HG02610 (cell line): Measurements from ENCODE around the gene MAEA.

Source experiments
- ATAC-seq: cut with Tn5 transposase; IDR thresholded peaks from one replicate; pipeline ENCODE4 v1.9.1; 2021; ENCODE audit warnings: mild to moderate bottlenecking, moderate library complexity; ENCODE audit not compliant: unreplicated experiment

Gene MAEA

GRCh38 chr4:1249731-1250526 lies 39.8 kb upstream of the MAEA start:
- peak; percentile 17 for ATAC-seq

- no peak for ATAC-seq
Observed at GRCh38 chr4:1250527-1250812, 39.2 kb upstream of the MAEA start.

GRCh38 chr4:1250921-1251772 lies 38.5 kb upstream of the MAEA start:
- ATAC-seq = no peak

- no peak for ATAC-seq
Observed at GRCh38 chr4:1251773-1252066, 38.0 kb upstream of the MAEA start.

- ATAC-seq = no peak
Observed at GRCh38 chr4:1252928-1253492, 36.7 kb upstream of the MAEA start.

- ATAC-seq = no peak
Observed at GRCh38 chr4:1253831-1254230, 35.9 kb upstream of the MAEA start.

- ATAC-seq = no peak
Observed at GRCh38 chr4:1255151-1255550, 34.5 kb upstream of the MAEA start.

GRCh38 chr4:1255699-1256098 lies 34.0 kb upstream of the MAEA start:
- ATAC-seq = no peak

GRCh38 chr4:1258457-1258856 lies 31.2 kb upstream of the MAEA start:
- ATAC-seq = no peak

GRCh38 chr4:1259966-1260365 lies 29.7 kb upstream of the MAEA start:
- ATAC-seq = no peak

- ATAC-seq = no peak
Observed at GRCh38 chr4:1260418-1261106, 29.1 kb upstream of the MAEA start.

GRCh38 chr4:1261107-1261928 lies 28.4 kb upstream of the MAEA start:
- no peak for ATAC-seq

GRCh38 chr4:1264942-1265341 lies 24.7 kb upstream of the MAEA start:
- ATAC-seq = no peak

- no peak for ATAC-seq
Observed at GRCh38 chr4:1265351-1265750, 24.3 kb upstream of the MAEA start.

- ATAC-seq = no peak
Observed at GRCh38 chr4:1266881-1267763, 22.6 kb upstream of the MAEA start.

GRCh38 chr4:1269209-1269608 lies 20.5 kb upstream of the MAEA start:
- no peak for ATAC-seq

- ATAC-seq = no peak
Observed at GRCh38 chr4:1271686-1272085, 18.0 kb upstream of the MAEA start.

- no peak for ATAC-seq
Observed at GRCh38 chr4:1274871-1275270, 14.8 kb upstream of the MAEA start.

- no peak for ATAC-seq
Observed at GRCh38 chr4:1276984-1277383, 12.7 kb upstream of the MAEA start.
